Measurements from ENCODE around the gene DGKB.

DGKB gene

DNA sequence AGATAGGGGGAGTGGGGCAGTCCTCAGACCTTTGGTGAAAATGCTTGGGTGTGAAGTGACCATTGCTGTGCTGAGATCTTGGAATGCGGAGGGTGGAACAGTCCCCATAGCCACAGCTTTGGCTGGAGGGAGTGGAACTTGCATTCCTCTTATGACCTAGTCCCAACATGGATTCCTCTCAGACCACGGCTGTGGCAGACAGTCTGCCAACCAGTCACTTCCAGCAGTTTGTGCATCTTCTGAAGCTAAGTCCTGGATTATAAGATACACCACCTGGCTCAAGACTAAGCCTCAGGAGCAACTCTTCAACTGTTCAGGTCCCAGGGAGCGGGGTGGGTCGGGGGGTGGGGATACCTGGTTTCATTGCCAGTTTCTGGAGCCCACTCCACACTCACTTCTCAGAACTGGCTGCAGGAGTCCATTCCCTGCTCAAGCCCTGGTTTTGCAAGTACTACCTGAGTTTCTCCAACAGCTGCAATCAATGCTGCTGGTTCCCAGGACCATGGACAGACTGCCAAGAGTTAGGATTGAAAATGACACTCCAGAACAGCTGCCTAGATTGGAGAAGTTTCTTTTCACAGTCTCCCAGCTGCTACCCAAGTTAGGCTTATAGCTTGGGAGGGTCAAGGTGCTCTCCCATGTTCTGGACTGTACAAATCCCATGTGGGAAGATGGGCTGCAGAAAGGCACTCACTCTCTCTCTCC, 29.1 kb upstream of the DGKB start:
- ChIA-PET POLR2A (no interaction called here), CTCF (no interaction called here)
- no peak for DNase-seq (ENCODE audit: extremely low spot score)
- TF ChIP-seq, protein P1, sequence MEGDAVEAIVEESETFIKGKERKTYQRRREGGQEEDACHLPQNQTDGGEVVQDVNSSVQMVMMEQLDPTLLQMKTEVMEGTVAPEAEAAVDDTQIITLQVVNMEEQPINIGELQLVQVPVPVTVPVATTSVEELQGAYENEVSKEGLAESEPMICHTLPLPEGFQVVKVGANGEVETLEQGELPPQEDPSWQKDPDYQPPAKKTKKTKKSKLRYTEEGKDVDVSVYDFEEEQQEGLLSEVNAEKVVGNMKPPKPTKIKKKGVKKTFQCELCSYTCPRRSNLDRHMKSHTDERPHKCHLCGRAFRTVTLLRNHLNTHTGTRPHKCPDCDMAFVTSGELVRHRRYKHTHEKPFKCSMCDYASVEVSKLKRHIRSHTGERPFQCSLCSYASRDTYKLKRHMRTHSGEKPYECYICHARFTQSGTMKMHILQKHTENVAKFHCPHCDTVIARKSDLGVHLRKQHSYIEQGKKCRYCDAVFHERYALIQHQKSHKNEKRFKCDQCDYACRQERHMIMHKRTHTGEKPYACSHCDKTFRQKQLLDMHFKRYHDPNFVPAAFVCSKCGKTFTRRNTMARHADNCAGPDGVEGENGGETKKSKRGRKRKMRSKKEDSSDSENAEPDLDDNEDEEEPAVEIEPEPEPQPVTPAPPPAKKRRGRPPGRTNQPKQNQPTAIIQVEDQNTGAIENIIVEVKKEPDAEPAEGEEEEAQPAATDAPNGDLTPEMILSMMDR (IDR thresholded peaks at IDR 0.05; ENCODE audit: control extremely low read depth, extremely low read depth, low read depth, missing control alignments) = no peak

DNA sequence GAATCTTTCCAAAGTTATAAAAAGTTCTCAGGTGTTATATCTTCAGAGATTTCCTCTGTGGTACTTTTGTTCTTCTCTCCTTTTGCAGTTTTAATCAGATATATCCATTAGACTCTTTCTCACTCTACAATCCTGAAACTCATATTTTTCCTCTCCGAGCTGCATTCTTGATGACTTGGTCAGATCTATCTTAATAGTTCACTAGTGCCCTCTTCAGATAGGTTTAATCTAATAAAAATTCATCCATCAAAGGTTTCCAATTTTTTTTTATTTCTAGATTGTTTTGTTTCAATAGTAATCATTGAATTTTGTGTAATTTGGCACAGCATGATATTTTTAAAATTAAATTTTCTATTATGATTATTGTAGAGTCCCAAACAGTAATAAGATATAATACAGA, 21.8 kb upstream of the DGKB start:
- ChIA-PET CTCF (no interaction called here), POLR2A (no interaction called here)
- TF ChIP-seq, protein P1 (IDR thresholded peaks at IDR 0.05; ENCODE audit: control extremely low read depth, extremely low read depth, low read depth, missing control alignments) = no peak
- DNase-seq (ENCODE audit: extremely low spot score) = no peak

DNA sequence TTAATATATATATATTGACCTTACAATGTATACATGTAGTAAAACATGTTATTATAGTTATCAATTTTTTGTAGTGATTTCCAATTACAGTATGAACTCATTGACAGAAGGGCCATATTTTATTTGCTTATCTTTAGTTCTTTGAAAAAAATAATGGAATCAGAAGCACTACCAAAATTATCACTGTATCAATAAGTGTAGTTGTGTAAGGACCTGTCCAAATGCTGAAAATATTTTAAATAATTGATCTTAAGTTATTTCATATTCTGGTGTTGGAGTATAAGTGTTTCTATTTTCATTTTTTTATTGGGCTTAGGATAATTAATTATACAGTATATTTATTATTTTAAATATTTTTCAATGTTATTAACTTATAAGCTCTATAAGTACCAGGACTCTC, 8.5 kb upstream of the DGKB start:
- POLR2A ChIA-PET = no interaction called here
- CTCF ChIA-PET = interaction anchor here (0.8 to 1.7 kb wide), 3 partner anchors 9 to 16 kb away, joined by 3 to 4 read pairs (median 3); partner anchors contain the start of gene DGKB
- DNase-seq (ENCODE audit: extremely low spot score) = no peak
- TF ChIP-seq, protein P1 (IDR thresholded peaks at IDR 0.05; ENCODE audit: control extremely low read depth, extremely low read depth, low read depth, missing control alignments) = no peak

DNA sequence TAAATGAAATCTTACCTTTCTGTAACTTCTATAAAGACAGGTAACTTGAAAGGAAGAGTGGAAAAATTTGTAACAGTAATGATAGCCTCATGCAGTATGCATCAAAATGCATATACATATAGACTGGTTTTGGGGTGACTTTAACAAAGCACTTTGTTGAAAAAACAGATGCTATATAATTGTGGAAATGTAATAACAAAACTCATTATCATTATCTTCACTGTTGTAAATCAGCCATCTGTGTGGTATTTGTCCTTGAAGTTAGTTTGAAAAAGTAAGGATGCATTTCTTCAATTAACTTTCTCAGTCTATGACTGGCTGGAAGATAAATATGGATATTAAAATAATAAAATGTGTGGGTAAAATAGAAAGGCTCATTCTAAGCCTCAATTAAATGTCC, 6.1 kb upstream of the DGKB start:
- CTCF ChIA-PET = no interaction called here
- no peak for DNase-seq (ENCODE audit: extremely low spot score)
- POLR2A ChIA-PET = no interaction called here
- TF ChIP-seq, protein P1 (IDR thresholded peaks at IDR 0.05; ENCODE audit: control extremely low read depth, extremely low read depth, low read depth, missing control alignments) = no peak

DNA sequence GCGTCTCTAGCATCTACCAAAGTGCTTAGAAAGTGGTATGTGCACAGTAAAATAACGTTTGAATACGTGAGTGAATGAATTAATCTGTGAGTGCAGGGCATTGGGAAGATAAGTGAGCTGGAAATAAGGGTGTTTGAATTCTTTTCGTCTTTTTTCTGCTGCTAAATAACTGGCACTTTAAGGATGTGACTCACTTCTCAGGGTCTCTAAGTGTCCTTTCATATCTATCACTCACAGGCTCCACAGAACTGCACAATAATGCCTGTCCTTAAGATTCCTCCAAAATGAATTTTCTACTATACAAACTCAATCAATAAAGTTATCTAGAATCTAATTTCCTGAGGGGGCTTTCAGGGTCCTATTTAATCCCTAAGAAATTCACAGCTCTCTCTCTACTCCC, 3.2 kb upstream of the DGKB start:
- ChIA-PET CTCF (interaction anchor here (1.3 kb wide), 1 partner anchor 249 kb away, joined by 3 read pairs; no protein-coding TSS in a partner anchor), POLR2A (no interaction called here)
- TF ChIP-seq, protein P1 (IDR thresholded peaks at IDR 0.05; ENCODE audit: control extremely low read depth, extremely low read depth, low read depth, missing control alignments) = no peak
- DNase-seq (ENCODE audit: extremely low spot score) = no peak

DNA sequence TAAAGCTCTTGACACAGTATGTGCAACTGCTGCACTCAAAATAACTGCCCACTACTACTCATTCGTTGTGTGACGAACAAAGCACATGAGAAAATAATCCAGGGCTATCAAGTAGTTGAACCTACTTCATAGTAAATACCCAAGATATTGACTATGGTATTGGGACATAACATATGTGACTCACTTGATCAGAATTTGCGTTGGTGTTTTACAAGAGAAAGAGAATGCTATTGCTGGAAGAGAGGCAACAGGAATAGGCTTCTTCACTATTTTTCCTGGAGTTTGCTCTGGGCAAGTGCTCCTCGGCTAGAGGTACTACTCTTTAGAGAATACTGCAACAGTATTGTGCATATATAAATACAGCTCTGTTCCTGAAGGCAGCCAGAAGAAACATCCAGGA, 2.5 kb downstream of the DGKB start:
- ChIA-PET CTCF (no interaction called here), POLR2A (no interaction called here)
- DNase-seq (ENCODE audit: extremely low spot score) = no peak
- TF ChIP-seq, protein P1 (IDR thresholded peaks at IDR 0.05; ENCODE audit: control extremely low read depth, extremely low read depth, low read depth, missing control alignments) = no peak

Measured in GM10248 (cell line).